B cell (primary cell): Measurements from ENCODE around the gene ARPP21.

Experiments
- CTCF ChIP-seq: fragments of 200-600 bp; IDR thresholded peaks from one replicate; pipeline ENCODE4 v1.8.0; 2022; ENCODE audit warnings: antibody characterized with exemption, mild to moderate bottlenecking
- EZH2 ChIP-seq: IDR thresholded peaks from 2 replicates; pipeline ENCODE4 v1.6.1; 2012; ENCODE audit warnings: borderline replicate concordance, low read depth, mild to moderate bottlenecking, moderate library complexity, low read length; ENCODE audit not compliant: insufficient read depth, poor library complexity, severe bottlenecking

GRCh38 chr3:35817216-35817615 is 177.9 kb downstream of the ARPP21 start:
- TF ChIP-seq CTCF (no peak), EZH2 (no peak)
